Liver (tissue), 9 donors: ENCODE results near the gene RYR3. TPM values are rescaled to one million over a fixed set of nuclear protein-coding genes. Genes with fewer than 3 reads are reported as not detected.

Source experiments
- DNase-seq: peaks from one replicate; pipeline ENCODE4 v3.0.0-alpha.2; 2017; ENCODE audit warnings: low spot score
- H3K27ac ChIP-seq, 2 donors: one replicate each; pipeline ENCODE4 v1.7.0; 2013; ENCODE audit warnings: inconsistent platforms in 2 of 2, low read length in 2 of 2, control low read depth in 1 of 2, low read depth in 1 of 2, mild to moderate bottlenecking in 1 of 2
- H3K27me3 ChIP-seq, 4 donors: one replicate each; pipeline versions ENCODE4 v1.6.1 to v1.7.0; 2013; ENCODE audit warnings: low read length in 3 of 4, inconsistent platforms in 1 of 4, mild to moderate bottlenecking in 1 of 4, moderate library complexity in 1 of 4; ENCODE audit not compliant: control insufficient read depth in 4 of 4, insufficient read depth in 4 of 4
- H3K36me3 ChIP-seq, 4 donors: one replicate each; pipeline versions ENCODE4 v1.6.1 to v1.7.0; 2013; ENCODE audit warnings: low read length in 3 of 4, mild to moderate bottlenecking in 3 of 4, low read depth in 1 of 4, moderate library complexity in 1 of 4; ENCODE audit not compliant: control insufficient read depth in 4 of 4, insufficient read depth in 3 of 4
- H3K4me1 ChIP-seq, 4 donors: one replicate each; pipeline versions ENCODE4 v1.6.1 to v1.7.0; 2013; ENCODE audit warnings: low read length in 3 of 4, mild to moderate bottlenecking in 3 of 4, moderate library complexity in 1 of 4; ENCODE audit not compliant: control insufficient read depth in 4 of 4, insufficient read depth in 4 of 4
- H3K4me3 ChIP-seq, 3 donors: one replicate each; pipeline versions ENCODE4 v1.6.1 to v1.7.0; 2013; ENCODE audit warnings: low read length in 3 of 3, control low read depth in 1 of 3, low read depth in 1 of 3, mild to moderate bottlenecking in 1 of 3
- H3K9ac ChIP-seq, 2 donors: one replicate each; pipeline ENCODE4 v1.7.0; 2013; ENCODE audit warnings: low read length in 2 of 2, mild to moderate bottlenecking in 2 of 2, moderate library complexity in 2 of 2, control low read depth in 1 of 2, low read depth in 1 of 2
- H3K9me3 ChIP-seq, 4 donors: one replicate each; pipeline versions ENCODE4 v1.6.1 to v1.7.0; 2013; ENCODE audit warnings: low read length in 3 of 4; ENCODE audit not compliant: control insufficient read depth in 4 of 4
- CTCF ChIP-seq: fragments of 150-350 bp; IDR thresholded peaks from 2 replicates; pipeline ENCODE4 v1.5.1; 2017; ENCODE audit warnings: improper control_type of control experiment, low read depth, low read length; ENCODE audit not compliant: missing input control
- EGR1 ChIP-seq, 2 donors: IDR thresholded peaks; 2 replicates each; pipeline ENCODE4 v1.6.1; 2016 to 2018; ENCODE audit warnings: antibody characterized with exemption in 2 of 2, low read depth in 2 of 2
- FOXA1 ChIP-seq: IDR thresholded peaks from 2 replicates; pipeline ENCODE4 v1.6.1; 2016; ENCODE audit warnings: antibody characterized with exemption
- FOXA2 ChIP-seq: IDR thresholded peaks from 2 replicates; pipeline ENCODE4 v1.6.1; 2016; ENCODE audit warnings: antibody characterized with exemption
- GABPA ChIP-seq, 2 donors: IDR thresholded peaks in 1 of 2; conservative IDR thresholded peaks in 1 of 2; 2 replicates each; pipeline ENCODE4 v1.6.1; 2016; ENCODE audit warnings: antibody characterized with exemption in 2 of 2, mild to moderate bottlenecking in 1 of 2, moderate library complexity in 1 of 2
- HNF4A ChIP-seq, 2 donors: conservative IDR thresholded peaks; 2 replicates each; pipeline ENCODE4 v1.6.1; 2016; ENCODE audit warnings: antibody characterized with exemption in 2 of 2, mild to moderate bottlenecking in 2 of 2
- HNF4G ChIP-seq: IDR thresholded peaks from 2 replicates; pipeline ENCODE4 v1.6.1; 2016; ENCODE audit warnings: antibody characterized with exemption
- JUND ChIP-seq, 2 donors: IDR thresholded peaks; 2 replicates each; pipeline ENCODE4 v1.6.1; 2016; ENCODE audit warnings: antibody characterized with exemption in 2 of 2
- NR2F2 ChIP-seq: IDR thresholded peaks from 2 replicates; pipeline ENCODE4 v1.6.1; 2016; ENCODE audit warnings: antibody characterized with exemption
- RAD21 ChIP-seq, 2 donors: IDR thresholded peaks; 2 replicates each; pipeline ENCODE4 v1.6.1; 2016; ENCODE audit warnings: antibody characterized with exemption in 2 of 2, mild to moderate bottlenecking in 2 of 2
- REST ChIP-seq: IDR thresholded peaks from 2 replicates; pipeline ENCODE4 v1.6.1; 2016; ENCODE audit warnings: antibody characterized with exemption, mild to moderate bottlenecking
- RXRA ChIP-seq, 2 donors: IDR thresholded peaks; 2 replicates each; pipeline ENCODE4 v1.6.1; 2017 to 2018; ENCODE audit warnings: antibody characterized with exemption in 2 of 2, mild to moderate bottlenecking in 1 of 2
- SP1 ChIP-seq: IDR thresholded peaks from 2 replicates; pipeline ENCODE4 v1.6.1; 2018; ENCODE audit warnings: antibody characterized with exemption, mild to moderate bottlenecking
- TAF1 ChIP-seq: conservative IDR thresholded peaks from 2 replicates; pipeline ENCODE4 v1.6.1; 2016; ENCODE audit warnings: antibody characterized with exemption, mild to moderate bottlenecking
- YY1 ChIP-seq: IDR thresholded peaks from 2 replicates; pipeline ENCODE4 v1.6.1; 2016; ENCODE audit warnings: antibody characterized with exemption, mild to moderate bottlenecking
- WGBS: extraction: QIAGEN DNeasy Blood & Tissue Kit; methylation state at CpG from one replicate; pipeline ENCODE4 v1.1.7; 2013; 5-methylcytosine and 5-hydroxymethylcytosine counted together
- polyA plus RNA-seq, 2 donors: library from polyadenylated mRNA; stranded (reverse) in 1 of 2; unstranded in 1 of 2; fragments of 200-250 nt in 1 of 2; fragments of >200 nt in 1 of 2; fragmentation: Nextera tagmentation in 1 of 2; extraction: Ambion mirVana in 1 of 2; gene quantifications; one replicate each; pipeline versions ENCODE4 v1.2.1 to v1.2.3, GENCODE V29; 2013 to 2015
- total RNA-seq, 2 donors: library from RNA; depleted of rRNA; stranded (reverse); fragments of >200 nt; gene quantifications; one replicate each; pipeline ENCODE4 v1.2.3, GENCODE V29; 2014
- TF ChIP-seq, protein P1 (sequence below): IDR thresholded peaks from 2 replicates; pipeline ENCODE4 v1.6.1; 2016; ENCODE audit warnings: antibody characterized with exemption
- TF ChIP-seq, protein P2 (sequence below): IDR thresholded peaks from 2 replicates; pipeline ENCODE4 v1.6.1; 2016; ENCODE audit warnings: antibody characterized with exemption
- donor health status: healthy.
- donor health status: healthy.
- donor health status: healthy.
- donor health status: healthy.
- donor health status: healthy.

Gene RYR3
- total and polyA plus RNA-seq, 4 donors = 0.01 to 1.1 (median 0.22) TPM

DNA sequence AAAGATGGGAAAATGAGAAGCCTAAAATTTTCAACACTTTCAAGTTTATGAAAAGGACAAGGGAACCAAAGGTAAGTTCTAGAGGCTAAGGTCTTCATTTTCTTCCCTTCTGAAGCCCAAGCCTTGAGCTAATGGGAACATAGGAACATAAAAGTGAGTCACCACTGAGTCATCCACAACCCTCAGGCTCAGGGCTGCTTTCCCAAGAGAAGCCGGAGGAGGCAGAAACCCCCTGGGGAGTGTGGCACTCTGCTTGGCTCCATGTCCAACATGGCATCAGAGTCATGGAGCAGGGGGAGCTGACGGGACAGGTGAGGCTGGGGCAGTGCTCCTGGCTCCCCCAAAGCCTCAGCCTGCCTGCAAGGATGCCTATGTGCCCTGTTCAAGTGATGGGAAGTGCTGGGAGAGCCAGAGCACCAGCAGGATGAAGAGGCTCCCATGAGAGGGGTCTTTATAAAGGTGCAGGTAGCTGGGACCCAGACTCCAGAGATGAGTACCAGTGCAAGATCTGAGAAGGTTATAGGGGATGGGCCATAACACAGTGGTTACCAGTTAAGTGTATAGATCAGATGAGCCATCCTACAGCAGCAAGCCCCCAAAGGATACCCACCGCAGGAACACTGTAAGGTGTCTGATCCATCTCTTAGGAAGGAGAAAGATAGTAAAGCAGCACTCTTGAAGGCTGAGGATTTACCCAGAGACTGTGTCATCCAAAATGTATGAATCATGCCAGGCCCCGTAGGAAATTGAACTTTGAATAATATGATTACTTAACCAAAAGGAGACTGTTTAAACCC is 31.8 kb upstream of the RYR3 start:
- no peak overlapping the region for H3K9ac ChIP-seq
- no peak for DNase-seq
- no peak for TF ChIP-seq FOXA2
- TF ChIP-seq, protein P1, sequence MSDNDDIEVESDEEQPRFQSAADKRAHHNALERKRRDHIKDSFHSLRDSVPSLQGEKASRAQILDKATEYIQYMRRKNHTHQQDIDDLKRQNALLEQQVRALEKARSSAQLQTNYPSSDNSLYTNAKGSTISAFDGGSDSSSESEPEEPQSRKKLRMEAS = no peak
- TF ChIP-seq HNF4G = no peak
- no peak for TF ChIP-seq RAD21 (IDR thresholded peaks at IDR 0.05)
- no peak for TF ChIP-seq HNF4A (conservative IDR thresholded peaks at IDR 0.05)
- TF ChIP-seq, protein P2, sequence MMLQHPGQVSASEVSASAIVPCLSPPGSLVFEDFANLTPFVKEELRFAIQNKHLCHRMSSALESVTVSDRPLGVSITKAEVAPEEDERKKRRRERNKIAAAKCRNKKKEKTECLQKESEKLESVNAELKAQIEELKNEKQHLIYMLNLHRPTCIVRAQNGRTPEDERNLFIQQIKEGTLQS = no peak
- TF ChIP-seq GABPA (IDR thresholded peaks at IDR 0.05 in 1 of 2, conservative IDR thresholded peaks at IDR 0.05 in 1 of 2) = no peak
- no peak for TF ChIP-seq FOXA1
- no peak for TF ChIP-seq YY1
- no peak for TF ChIP-seq REST
- peaks cover 0 to 3% (median 0%) of the 10 kb centered on the region in 4 donors for H3K27me3 ChIP-seq
- 59% methylated on average over 4 of the region's 4 CpGs for WGBS
- no peaks in the 10 kb centered on the region for H3K36me3 ChIP-seq
- H3K27ac ChIP-seq = no peak overlapping the region
- no peaks in the 10 kb centered on the region for H3K4me1 ChIP-seq
- H3K9me3 ChIP-seq = peaks cover 0 to 2% (median 0%) of the 10 kb centered on the region in 4 donors
- H3K4me3 ChIP-seq = no peak overlapping the region

- Histone ChIP-seq H3K4me3 (no peak overlapping the region), H3K9ac (no peak overlapping the region), H3K27me3 (peaks cover 0 to 3% (median 0%) of the 10 kb centered on the region in 4 donors), H3K36me3 (no peaks in the 10 kb centered on the region), H3K9me3 (no peaks in the 10 kb centered on the region), H3K27ac (no peak overlapping the region), H3K4me1 (no peaks in the 10 kb centered on the region)
- no peak for DNase-seq
- 85% methylated on average over 6 of the region's 6 CpGs for WGBS
- TF ChIP-seq REST (no peak), YY1 (no peak), RXRA (IDR thresholded peaks at IDR 0.05) (no peak), HNF4A (conservative IDR thresholded peaks at IDR 0.05) (no peak), TAF1 (no peak), FOXA1 (no peak), SP1 (no peak), EGR1 (IDR thresholded peaks at IDR 0.05; ENCODE audit: low read depth in 2 of 2) (no peak), FOXA2 (no peak), GABPA (IDR thresholded peaks at IDR 0.05 in 1 of 2, conservative IDR thresholded peaks at IDR 0.05 in 1 of 2) (no peak), NR2F2 (no peak), RAD21 (IDR thresholded peaks at IDR 0.05) (no peak), JUND (IDR thresholded peaks at IDR 0.05) (no peak), CTCF (no peak), HNF4G (no peak)
- TF ChIP-seq, protein P2 = no peak
- TF ChIP-seq, protein P1 = no peak
Measured at GRCh38 chr15:33279613-33280205, 31.1 kb upstream of the RYR3 start.
